Activated CD4-positive, alpha-beta T cell treated with anti-CD3 and anti-CD28 coated beads for 36 hours (primary cell): ENCODE measurements around the gene MZB1. TPM values are rescaled to one million over a fixed set of nuclear protein-coding genes. Genes with fewer than 3 reads are reported as not detected.

Experiments
- ATAC-seq: fragments of 200-7000 bp; cut with Tn5 transposase; one replicate; pipeline ENCODE4 v1.10.0; 2021; ENCODE audit warnings: mild to moderate bottlenecking, moderate library complexity
- CTCF ChIA-PET: fragments of 350-600 bp; sonication (Branson Sonifier 250); formaldehyde crosslinking; loops from one replicate; lab custom pipeline; 2021; ENCODE audit warnings: antibody characterized with exemption; lab: Charles Lee
- POLR2A ChIA-PET: fragments of 350-600 bp; sonication (Branson Sonifier 250); formaldehyde crosslinking; loops from one replicate; lab custom pipeline; 2021; ENCODE audit warnings: antibody characterized with exemption, inconsistent platforms; lab: Charles Lee
- DNase-seq: peaks from one replicate; pipeline ENCODE4 v3.0.0-alpha.2; 2020
- H3K27ac Mint-ChIP-seq: one replicate; pipeline ENCODE4 v1.8.0; 2021; ENCODE audit warnings: mixed read lengths
- H3K27me3 Mint-ChIP-seq: one replicate; pipeline ENCODE4 v1.8.0; 2021; ENCODE audit warnings: mixed read lengths
- H3K36me3 Mint-ChIP-seq: one replicate; pipeline ENCODE4 v1.8.0; 2021; ENCODE audit warnings: low read depth, mixed read lengths
- H3K4me1 Mint-ChIP-seq: one replicate; pipeline ENCODE4 v1.8.0; 2021; ENCODE audit warnings: mixed read lengths
- H3K4me3 Mint-ChIP-seq: one replicate; pipeline ENCODE4 v1.8.0; 2021; ENCODE audit warnings: mild to moderate bottlenecking, moderate library complexity, mixed read lengths
- H3K9me3 Mint-ChIP-seq: one replicate; pipeline ENCODE4 v1.8.0; 2021; ENCODE audit warnings: low read depth, mixed read lengths
- intact Hi-C, 2 experiments: fragments of 100-400 bp; cut with DNase I in 1 of 2; cut with micrococcal nuclease in 1 of 2; formaldehyde crosslinking; loops; one replicate each; pipeline versions ENCODE4 v1.14.2 to v1.15.1; 2022 to 2024; cut with DNase I, micrococcal nuclease
- total RNA-seq, 2 experiments: library from RNA; stranded (reverse); gene quantifications; one replicate each; pipeline ENCODE4 v1.2.3, GENCODE V29; 2021

The MZB1 gene
- total RNA-seq, 2 experiments from 2014 or later, result 7.8 to 9.8 TPM

- ATAC-seq, result no peak
- H3K27me3 Mint-ChIP-seq, result no peaks in the 10 kb centered on the region
- intact Hi-C loops, result no loop called here
- ChIA-PET POLR2A (interaction anchor here (0.6 kb wide), 1 partner anchor 26 kb away, joined by 7 read pairs; no protein-coding TSS in a partner anchor), CTCF (interaction anchor here (0.6 kb wide), 1 partner anchor 16 kb away, joined by 3 read pairs; no protein-coding TSS in a partner anchor)
- H3K36me3 Mint-ChIP-seq, result peaks cover 4% of the 10 kb centered on the region
- H3K4me1 Mint-ChIP-seq, result peaks cover under 1% of the 10 kb centered on the region
- DNase-seq, result no peak
- no peaks in the 10 kb centered on the region for H3K9me3 Mint-ChIP-seq
- H3K27ac Mint-ChIP-seq, result no peak overlapping the region
- no peak overlapping the region for H3K4me3 Mint-ChIP-seq
Measured at GRCh38 chr5:139377226-139377625, 12.5 kb downstream of the MZB1 start.

- DNase-seq, result no peak
- no peaks in the 10 kb centered on the region for H3K27me3 Mint-ChIP-seq
- no peak overlapping the region for H3K27ac Mint-ChIP-seq
- peaks cover 9% of the 10 kb centered on the region for H3K4me1 Mint-ChIP-seq
- ChIA-PET POLR2A (interaction anchor here (0.6 kb wide), 1 partner anchor 169 kb away, joined by 4 read pairs; no protein-coding TSS in a partner anchor), CTCF (interaction anchor here (1.1 kb wide), 1 partner anchor 411 kb away, joined by 3 read pairs; no protein-coding TSS in a partner anchor)
- H3K36me3 Mint-ChIP-seq, result peaks cover 8% of the 10 kb centered on the region
- no peak overlapping the region for H3K4me3 Mint-ChIP-seq
- H3K9me3 Mint-ChIP-seq, result no peaks in the 10 kb centered on the region
- intact Hi-C loops, result no loop called here
- no peak for ATAC-seq
Measured at GRCh38 chr5:139376364-139376763, 13.3 kb downstream of the MZB1 start.

- intact Hi-C loops, result no loop called here
- Mint-ChIP-seq H3K27ac (no peak overlapping the region), H3K9me3 (no peaks in the 10 kb centered on the region), H3K4me1 (peaks cover 12% of the 10 kb centered on the region), H3K27me3 (no peaks in the 10 kb centered on the region), H3K4me3 (no peak overlapping the region), H3K36me3 (peaks cover 10% of the 10 kb centered on the region)
- ATAC-seq, result no peak
- POLR2A ChIA-PET, result no interaction called here
- CTCF ChIA-PET, result interaction anchor here (0.8 to 1.1 kb wide), 2 partner anchors 144 to 223 kb away, joined by 3 read pairs; no protein-coding TSS in a partner anchor
- DNase-seq, result no peak
Measured at GRCh38 chr5:139374909-139375308, 14.8 kb downstream of the MZB1 start.

- Mint-ChIP-seq H3K4me1 (peaks cover 12% of the 10 kb centered on the region), H3K36me3 (peaks cover 16% of the 10 kb centered on the region), H3K4me3 (no peak overlapping the region), H3K27me3 (no peaks in the 10 kb centered on the region), H3K9me3 (no peaks in the 10 kb centered on the region), H3K27ac (peak overlapping the region; percentile 64)
- intact Hi-C loops, result no loop called here
- POLR2A ChIA-PET, result interaction anchor here (0.6 kb wide), 1 partner anchor 38 kb away, joined by 7 read pairs; no protein-coding TSS in a partner anchor
- CTCF ChIA-PET, result interaction anchor here (0.6 to 2.2 kb wide), 3 partner anchors 17 to 49 kb away, joined by 3 to 8 read pairs (median 4); partner anchors contain the start of gene MZB1
- DNase-seq (no peak), ATAC-seq (peak; percentile 52)
Measured at GRCh38 chr5:139371482-139372435, 18.0 kb downstream of the MZB1 start.

GRCh38 chr5:139369181-139369580 is 20.5 kb downstream of the MZB1 start:
- DNase-seq (no peak), ATAC-seq (no peak)
- H3K4me3 Mint-ChIP-seq, result no peak overlapping the region
- peaks cover 12% of the 10 kb centered on the region for H3K4me1 Mint-ChIP-seq
- intact Hi-C loops, result loop anchor here in 1 of 2 experiments (10.0 kb wide), 1 partner anchor 544 kb away; no protein-coding TSS in a partner anchor
- H3K27me3 Mint-ChIP-seq, result no peaks in the 10 kb centered on the region
- H3K36me3 Mint-ChIP-seq, result peaks cover 32% of the 10 kb centered on the region
- no peak overlapping the region for H3K27ac Mint-ChIP-seq
- ChIA-PET POLR2A (no interaction called here), CTCF (interaction anchor here (0.6 to 1.1 kb wide), 3 partner anchors 22 to 665 kb away, joined by 3 to 4 read pairs (median 3); no protein-coding TSS in a partner anchor)
- H3K9me3 Mint-ChIP-seq, result no peaks in the 10 kb centered on the region

GRCh38 chr5:139368613-139369012 is 21.1 kb downstream of the MZB1 start:
- Mint-ChIP-seq H3K27me3 (no peaks in the 10 kb centered on the region), H3K9me3 (no peaks in the 10 kb centered on the region), H3K4me1 (peaks cover 17% of the 10 kb centered on the region), H3K36me3 (peaks cover 38% of the 10 kb centered on the region), H3K27ac (no peak overlapping the region), H3K4me3 (no peak overlapping the region)
- ATAC-seq, result no peak
- ChIA-PET POLR2A (interaction anchor here (0.6 kb wide), 1 partner anchor 71 kb away, joined by 4 read pairs; no protein-coding TSS in a partner anchor), CTCF (interaction anchor here (0.6 to 1.1 kb wide), 3 partner anchors 23 to 137 kb away, joined by 3 to 4 read pairs (median 4); no protein-coding TSS in a partner anchor)
- DNase-seq, result no peak
- intact Hi-C loops, result loop anchor here in 1 of 2 experiments (10.0 kb wide), 1 partner anchor 544 kb away; no protein-coding TSS in a partner anchor

- H3K27me3 Mint-ChIP-seq, result no peaks in the 10 kb centered on the region
- peaks cover 13% of the 10 kb centered on the region for H3K4me1 Mint-ChIP-seq
- DNase-seq, result no peak
- CTCF ChIA-PET, result interaction anchor here (0.8 to 2.1 kb wide), 3 partner anchors 9 to 38 kb away, joined by 3 to 10 read pairs (median 3); partner anchors contain the start of gene PAIP2
- POLR2A ChIA-PET, result no interaction called here
- H3K27ac Mint-ChIP-seq, result peak overlapping the region; percentile 29
- ATAC-seq, result no peak
- H3K4me3 Mint-ChIP-seq, result no peak overlapping the region
- intact Hi-C loops, result loop anchor here in 1 of 2 experiments (10.0 kb wide), 1 partner anchor 540 kb away; no protein-coding TSS in a partner anchor
- H3K9me3 Mint-ChIP-seq, result no peaks in the 10 kb centered on the region
- peaks cover 33% of the 10 kb centered on the region for H3K36me3 Mint-ChIP-seq
Measured at GRCh38 chr5:139364466-139364865, 25.2 kb downstream of the MZB1 start.

GRCh38 chr5:139363937-139364336 is 25.8 kb downstream of the MZB1 start:
- peak overlapping the region; percentile 29 for H3K27ac Mint-ChIP-seq
- intact Hi-C loops, result loop anchor here in 1 of 2 experiments (10.0 kb wide), 1 partner anchor 539 kb away; no protein-coding TSS in a partner anchor

GRCh38 chr5:139361835-139362429 is 27.8 kb downstream of the MZB1 start:
- Mint-ChIP-seq H3K4me1 (peaks cover 20% of the 10 kb centered on the region), H3K9me3 (no peaks in the 10 kb centered on the region), H3K27me3 (no peaks in the 10 kb centered on the region), H3K36me3 (peaks cover 35% of the 10 kb centered on the region), H3K27ac (no peak overlapping the region), H3K4me3 (no peak overlapping the region)
- ChIA-PET POLR2A (no interaction called here), CTCF (interaction anchor here (1.0 kb wide), 2 partner anchors 11 to 28 kb away, joined by 3 read pairs; no protein-coding TSS in a partner anchor)
- DNase-seq, result no peak
- ATAC-seq, result no peak
- intact Hi-C loops, result loop anchor here in 1 of 2 experiments (10.0 kb wide), 1 partner anchor 537 kb away; no protein-coding TSS in a partner anchor

More at GRCh38 chr5:139363937-139364336, 25.8 kb downstream of the MZB1 start:
- DNase-seq (no peak), ATAC-seq (peak; percentile 42)
- CTCF ChIA-PET, result interaction anchor here (1.3 to 2.1 kb wide), 2 partner anchors 22 to 38 kb away, joined by 3 to 10 read pairs; partner anchors contain the start of gene PAIP2
- H3K4me1 Mint-ChIP-seq, result peaks cover 13% of the 10 kb centered on the region
- H3K27me3 Mint-ChIP-seq, result no peaks in the 10 kb centered on the region
- no peak overlapping the region for H3K4me3 Mint-ChIP-seq
- POLR2A ChIA-PET, result interaction anchor here (0.6 kb wide), 1 partner anchor 27 kb away, joined by 5 read pairs; no protein-coding TSS in a partner anchor
- H3K36me3 Mint-ChIP-seq, result peaks cover 33% of the 10 kb centered on the region
- H3K9me3 Mint-ChIP-seq, result no peaks in the 10 kb centered on the region

GRCh38 chr5:139360384-139360783 is 29.3 kb downstream of the MZB1 start:
- no peaks in the 10 kb centered on the region for H3K27me3 Mint-ChIP-seq
- POLR2A ChIA-PET, result no interaction called here
- intact Hi-C loops, result loop anchor here in 1 of 2 experiments (10.0 kb wide), 1 partner anchor 536 kb away; no protein-coding TSS in a partner anchor
- DNase-seq (no peak), ATAC-seq (no peak)
- no peaks in the 10 kb centered on the region for H3K9me3 Mint-ChIP-seq
- CTCF ChIA-PET, result no interaction called here
- peaks cover 24% of the 10 kb centered on the region for H3K4me1 Mint-ChIP-seq
- peaks cover 25% of the 10 kb centered on the region for H3K36me3 Mint-ChIP-seq
- H3K4me3 Mint-ChIP-seq, result no peak overlapping the region
- no peak overlapping the region for H3K27ac Mint-ChIP-seq
